ENCODE measurements around the gene PKD1.

DNA sequence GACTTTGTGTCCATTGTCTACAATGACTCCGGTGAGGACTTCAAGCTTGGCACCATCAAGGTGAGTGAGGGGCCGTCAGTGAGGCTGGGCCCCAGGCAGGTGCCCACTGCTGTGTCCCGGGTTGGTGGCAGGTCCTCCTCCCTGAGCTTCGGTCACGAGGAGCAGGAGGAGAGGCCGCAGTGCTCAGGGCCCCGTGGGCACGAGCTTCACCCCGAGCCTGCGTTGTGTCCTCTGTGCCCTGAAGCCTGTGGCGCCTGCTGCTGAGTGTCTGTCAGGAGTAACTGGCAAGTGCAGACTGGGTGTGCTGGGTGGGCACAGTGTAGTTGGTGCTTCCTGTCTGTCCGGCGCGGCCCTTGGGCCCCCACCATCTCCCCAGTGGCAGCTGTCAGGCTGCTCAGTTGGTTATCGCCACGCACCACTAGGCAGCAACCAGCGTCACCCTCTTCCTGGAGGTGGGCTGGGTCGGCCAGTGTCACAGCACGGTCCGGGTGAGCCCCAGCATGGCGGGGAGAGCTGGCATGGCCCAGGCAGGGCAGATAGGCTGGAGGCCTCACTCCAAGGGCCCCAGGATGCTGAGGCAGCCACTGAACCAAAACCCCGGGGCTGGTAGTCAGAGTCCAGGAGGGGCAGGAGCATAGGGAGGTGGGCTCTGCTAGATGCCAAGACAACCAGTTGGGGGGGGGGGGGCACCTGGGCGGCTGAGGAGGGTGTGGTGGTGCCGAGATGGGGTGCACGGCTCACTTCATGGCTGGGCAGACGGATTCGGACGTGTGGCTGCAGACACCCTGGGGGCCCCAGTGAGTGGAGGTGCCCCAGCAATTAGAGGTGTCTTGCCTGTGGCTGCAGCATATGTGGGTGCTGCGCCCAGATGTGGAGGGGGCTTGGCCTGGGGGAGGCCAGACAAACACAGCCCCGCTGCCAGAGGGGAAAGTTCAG is 48.6 kb downstream of the PKD1 start:
- TF ChIP-seq, protein P1, sequence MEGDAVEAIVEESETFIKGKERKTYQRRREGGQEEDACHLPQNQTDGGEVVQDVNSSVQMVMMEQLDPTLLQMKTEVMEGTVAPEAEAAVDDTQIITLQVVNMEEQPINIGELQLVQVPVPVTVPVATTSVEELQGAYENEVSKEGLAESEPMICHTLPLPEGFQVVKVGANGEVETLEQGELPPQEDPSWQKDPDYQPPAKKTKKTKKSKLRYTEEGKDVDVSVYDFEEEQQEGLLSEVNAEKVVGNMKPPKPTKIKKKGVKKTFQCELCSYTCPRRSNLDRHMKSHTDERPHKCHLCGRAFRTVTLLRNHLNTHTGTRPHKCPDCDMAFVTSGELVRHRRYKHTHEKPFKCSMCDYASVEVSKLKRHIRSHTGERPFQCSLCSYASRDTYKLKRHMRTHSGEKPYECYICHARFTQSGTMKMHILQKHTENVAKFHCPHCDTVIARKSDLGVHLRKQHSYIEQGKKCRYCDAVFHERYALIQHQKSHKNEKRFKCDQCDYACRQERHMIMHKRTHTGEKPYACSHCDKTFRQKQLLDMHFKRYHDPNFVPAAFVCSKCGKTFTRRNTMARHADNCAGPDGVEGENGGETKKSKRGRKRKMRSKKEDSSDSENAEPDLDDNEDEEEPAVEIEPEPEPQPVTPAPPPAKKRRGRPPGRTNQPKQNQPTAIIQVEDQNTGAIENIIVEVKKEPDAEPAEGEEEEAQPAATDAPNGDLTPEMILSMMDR (IDR thresholded peaks at IDR 0.05): no peak
- TF ChIP-seq POLR2A (IDR thresholded peaks at IDR 0.05): no peak
